ENCODE measurements around the gene KIF25.

Gene KIF25

DNA sequence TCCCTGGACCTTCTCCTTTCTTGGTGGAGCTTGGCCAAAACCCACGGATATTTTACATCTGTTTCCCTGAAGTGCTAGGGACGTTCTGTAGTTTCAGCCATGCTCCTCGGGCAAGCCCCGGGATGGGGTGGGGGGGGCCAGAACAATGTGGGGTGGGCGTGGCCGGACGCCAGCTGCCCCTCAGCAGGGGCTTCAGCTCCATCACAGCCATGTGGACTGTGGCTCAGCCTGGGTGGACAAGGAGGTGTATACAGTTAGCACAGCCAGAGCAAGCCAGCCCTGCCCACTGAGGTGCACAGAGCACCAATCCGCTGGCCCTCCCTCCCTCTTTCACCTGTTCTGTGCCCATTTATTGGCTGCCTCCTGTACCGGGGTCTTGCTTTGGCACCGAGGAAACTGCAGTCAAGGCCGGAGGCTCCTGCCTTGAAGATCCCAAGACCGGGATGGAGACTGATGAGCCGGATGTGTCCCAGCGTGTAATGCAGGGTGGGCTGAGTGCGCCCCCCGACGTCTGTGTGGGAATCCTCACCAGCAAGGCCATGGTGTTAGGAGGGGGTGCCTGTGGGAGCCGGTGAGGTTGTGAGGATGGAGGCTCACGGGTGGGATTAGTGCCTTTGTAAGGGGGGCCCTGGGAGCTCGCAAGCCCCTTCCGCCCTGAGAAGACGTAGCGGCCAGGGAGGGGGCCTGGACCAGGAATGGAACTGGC is 53.6 kb downstream of the KIF25 start:
- DNase-seq (ENCODE audit: low read depth in 2 of 2) = no peak

DNA sequence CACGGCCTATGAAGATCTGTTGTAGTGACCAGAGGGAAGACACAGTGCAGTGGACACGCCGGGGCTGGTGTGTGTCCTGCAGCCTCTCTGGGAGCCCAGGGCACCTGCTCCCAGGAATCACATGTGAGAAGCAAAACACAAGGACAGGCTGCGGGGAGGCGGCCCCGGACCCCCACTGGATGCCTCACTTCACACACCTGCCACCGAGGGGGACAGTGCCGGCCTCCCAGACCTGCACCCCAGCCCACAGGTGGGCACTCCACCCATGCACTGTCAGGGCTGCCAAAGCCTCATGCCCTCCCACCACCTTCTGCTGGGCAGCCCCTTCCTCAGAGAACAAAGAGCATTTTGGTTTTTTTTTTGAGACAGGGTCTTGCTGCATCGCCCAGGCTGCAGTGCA is 54.2 kb downstream of the KIF25 start:
- no peak for DNase-seq (ENCODE audit: low read depth in 2 of 2)

DNA sequence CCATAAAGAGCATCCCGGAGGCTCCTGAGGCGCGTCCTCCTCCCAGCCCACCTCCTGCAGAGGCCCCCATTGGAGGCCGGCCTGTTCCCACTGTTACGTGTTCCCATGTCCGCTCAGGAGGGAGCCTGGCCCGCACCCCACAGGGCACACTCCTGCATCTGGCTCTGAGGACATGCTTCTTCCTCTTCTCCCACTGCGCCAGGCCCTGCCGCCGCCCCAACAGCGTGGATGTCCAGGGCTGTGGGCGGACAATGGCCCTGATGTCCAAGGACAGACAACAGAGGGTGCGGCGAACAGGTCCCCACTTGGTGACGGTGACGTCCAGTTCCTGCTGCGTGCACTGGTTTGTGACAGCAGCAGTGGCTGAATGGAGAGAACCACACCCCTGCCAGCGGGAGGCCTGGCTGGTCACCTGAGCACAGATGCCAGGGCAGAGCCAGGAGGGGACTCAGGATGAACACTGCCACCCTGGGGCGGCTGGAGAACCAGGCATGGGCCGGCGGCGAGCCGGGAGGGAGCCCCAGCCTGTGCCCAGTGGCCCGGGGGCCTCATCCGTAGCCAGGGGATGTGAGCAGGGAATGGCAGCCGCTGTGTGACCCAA is 54.9 kb downstream of the KIF25 start:
- DNase-seq (ENCODE audit: low read depth in 2 of 2) = no peak

DNA sequence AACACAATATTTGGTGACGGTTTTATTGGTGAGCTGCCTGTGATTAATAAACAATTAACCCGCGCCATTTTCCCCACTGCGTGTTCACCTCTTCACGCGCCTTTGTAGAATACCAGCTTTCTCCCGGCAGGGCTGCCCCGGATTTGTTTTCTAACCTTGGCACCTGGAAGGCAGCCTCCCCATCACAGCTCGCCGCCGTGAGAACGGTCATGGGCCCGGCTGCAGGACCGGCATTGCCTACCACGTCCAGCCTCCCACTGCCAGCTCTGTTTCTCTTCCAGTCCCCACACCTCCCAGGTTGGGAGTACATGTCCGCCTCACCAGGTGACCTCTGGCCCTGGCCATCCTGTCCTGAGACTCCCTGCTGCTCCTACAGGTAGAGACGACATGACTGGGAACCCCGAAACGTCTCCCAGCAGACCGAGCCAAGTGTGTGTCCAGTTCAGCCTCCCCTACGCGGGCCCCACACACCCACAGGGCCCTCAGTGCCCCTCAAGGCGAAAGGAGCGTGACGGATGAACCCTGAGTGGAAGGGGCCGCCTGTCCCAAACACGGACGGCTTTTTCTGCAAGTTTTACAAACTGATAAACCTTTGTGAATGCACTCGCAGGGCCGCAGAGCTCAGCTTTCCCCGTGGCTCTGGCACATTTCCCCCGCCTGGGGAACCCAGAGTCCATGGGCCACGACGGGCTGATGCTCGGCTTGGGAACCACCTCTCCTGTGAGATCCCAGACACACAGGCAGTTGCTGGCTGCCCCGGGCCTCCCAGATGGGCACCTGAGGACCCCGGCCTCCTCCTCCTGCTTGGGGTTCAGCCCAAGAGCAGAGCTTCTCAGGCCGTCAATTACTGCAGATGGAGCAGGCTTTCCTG is 55.9 kb downstream of the KIF25 start:
- DNase-seq (ENCODE audit: low read depth in 2 of 2) = no peak

DNA sequence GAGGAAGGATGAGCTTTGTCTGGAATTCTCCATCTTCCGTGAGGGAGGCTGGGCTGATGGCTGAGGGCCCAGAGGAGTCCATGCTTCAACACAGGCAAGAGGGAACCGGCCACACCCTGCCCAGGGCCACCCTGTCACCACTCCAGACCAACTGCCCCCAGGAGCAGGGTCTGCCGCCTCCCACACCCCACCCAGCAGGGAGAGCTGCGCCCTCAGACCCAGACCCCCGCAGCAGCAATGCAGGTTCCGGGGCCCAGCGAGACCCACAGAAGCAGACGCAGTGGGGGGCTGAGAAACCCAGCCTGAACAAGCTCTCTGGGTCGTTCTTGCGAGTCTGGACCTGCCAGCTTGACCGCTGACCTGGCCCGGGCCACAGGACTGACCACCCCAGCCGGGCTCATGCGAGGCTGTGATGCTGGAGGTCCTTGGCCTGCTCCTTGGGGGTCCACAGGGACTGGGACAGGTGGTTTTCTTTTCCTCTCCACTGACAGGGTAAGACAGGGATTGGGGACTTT is 56.5 kb downstream of the KIF25 start:
- no peak for DNase-seq (ENCODE audit: low read depth in 2 of 2)

DNA sequence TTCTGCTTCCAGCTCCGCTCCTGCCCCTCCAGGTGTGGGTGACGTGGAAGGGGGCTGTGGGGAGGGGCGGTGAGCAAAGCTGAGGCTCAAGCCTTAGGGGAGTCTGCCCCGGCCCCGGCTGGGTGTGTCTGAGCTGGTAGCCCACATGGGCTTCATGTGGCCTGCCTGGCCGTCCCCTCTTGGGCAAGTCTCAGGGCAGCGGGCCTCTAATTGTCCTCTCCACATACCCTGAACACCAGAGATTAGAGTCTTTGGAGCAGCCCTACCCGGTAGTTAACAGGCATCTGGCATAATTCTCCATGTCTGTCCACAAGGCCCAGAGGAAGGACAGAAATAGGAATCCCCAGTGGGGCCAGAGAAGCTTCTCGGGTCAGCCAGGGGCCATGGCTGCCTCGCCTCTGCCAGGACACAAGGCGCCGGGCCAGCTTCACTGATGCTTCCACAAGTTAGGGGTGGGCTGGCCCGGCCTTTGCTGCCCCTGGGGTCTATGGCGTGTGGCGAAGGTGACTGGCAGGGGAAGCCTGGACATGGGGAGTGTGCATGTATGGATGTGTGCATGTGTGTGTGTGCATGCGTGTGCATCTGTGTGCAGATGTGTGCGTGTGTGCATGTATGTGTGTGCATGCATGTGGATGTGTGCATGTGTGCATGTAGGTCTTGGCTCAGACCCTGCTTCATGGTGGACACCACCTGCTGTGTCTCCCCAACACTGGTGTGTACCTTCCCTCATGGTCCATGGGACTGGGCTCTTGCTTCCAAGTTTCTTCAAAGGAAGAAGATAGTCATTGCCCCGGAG is 57.5 kb downstream of the KIF25 start:
- DNase-seq (ENCODE audit: low read depth in 2 of 2) = no peak

DNA sequence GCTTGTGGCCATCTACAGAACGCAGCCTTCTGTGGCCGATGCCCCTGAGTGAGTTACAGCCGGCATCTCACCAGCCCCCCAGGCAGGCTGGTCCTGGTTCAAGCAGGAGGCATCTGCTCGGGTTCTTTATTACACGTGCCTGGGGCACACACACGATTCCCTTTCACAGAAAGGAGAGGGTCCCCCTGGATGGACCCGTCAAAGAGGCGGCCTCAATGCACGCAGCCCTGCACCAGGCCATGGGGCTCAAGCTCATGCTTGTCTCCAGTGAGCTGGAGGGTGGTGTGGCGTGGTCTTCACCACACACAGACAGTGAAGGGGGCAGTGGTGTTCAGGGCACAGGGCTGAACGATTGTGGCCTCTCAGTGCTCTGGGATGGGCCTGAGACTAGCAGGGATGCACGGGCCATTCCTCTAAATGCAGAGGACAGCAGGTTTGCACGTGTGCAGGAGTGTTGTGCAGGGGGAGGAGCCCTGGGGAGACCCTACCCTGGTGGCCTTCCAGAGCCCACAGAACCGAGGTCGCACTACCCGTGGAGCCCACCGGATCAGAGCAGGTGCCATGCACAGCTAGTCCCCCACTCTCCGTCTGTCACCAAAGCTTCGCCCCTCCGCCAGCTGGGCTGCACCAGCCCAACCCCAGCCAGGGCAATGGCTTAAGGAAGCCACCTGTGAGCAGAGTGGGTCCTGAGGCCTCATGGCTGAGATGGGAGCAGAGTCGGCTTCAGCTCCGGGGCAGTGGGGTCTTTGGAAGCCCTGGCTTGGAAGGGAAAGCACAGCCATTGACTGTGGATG is 58.4 kb downstream of the KIF25 start:
- no peak for DNase-seq (ENCODE audit: low read depth in 2 of 2)

DNA sequence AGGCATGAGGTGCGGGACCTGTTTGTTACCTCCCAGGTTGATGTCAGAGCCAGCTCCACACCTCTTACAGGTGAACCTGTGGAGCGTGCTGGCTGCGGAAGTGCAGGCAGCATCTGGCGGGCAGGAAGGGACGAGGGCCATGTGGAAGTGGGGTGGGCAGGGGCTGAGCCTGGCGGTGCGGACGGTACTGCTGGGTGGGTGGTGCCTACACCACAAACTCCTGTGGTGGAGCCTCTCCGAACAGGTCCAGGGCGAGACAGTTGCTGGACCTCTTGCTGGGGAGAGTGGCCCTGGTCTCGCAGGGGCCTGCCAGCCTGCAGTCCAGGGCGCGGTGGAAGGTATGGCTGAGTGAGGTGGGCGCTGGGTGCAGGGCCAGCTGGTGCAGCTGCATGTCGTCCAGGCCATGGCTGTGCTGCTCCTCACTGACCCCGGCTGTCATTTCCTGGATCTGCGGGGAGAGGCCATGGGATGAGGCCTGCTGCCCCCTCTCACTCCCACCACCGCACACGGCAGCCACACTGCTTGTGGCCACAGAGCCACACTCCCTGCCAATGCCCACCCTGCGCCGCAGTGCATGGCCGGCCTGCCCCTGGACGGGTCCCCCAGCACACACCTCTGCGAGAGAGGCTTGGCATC is 59.5 kb downstream of the KIF25 start:
- no peak for DNase-seq (ENCODE audit: low read depth in 2 of 2)

DNA sequence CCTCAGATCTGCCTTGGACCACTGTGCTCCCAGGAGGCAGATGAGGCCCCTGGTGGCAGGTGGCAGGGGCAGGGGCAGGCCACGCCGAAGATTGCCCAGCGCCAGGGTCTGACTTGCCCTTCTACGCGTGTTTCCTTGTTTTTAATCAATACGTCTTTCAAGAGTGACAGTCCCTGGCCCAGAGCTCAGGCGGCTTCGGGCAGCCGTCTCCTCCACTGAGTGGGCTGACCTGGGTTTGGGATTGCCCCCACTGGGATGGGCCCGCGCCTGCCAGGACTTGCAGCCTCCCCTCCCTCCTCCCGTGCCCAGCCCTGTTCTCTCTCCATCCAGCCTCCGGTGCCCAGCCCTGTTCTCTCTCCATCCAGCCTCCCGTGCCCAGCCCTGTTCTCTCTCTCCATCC is 60.4 kb downstream of the KIF25 start:
- DNase-seq (ENCODE audit: low read depth in 2 of 2) = no peak

DNA sequence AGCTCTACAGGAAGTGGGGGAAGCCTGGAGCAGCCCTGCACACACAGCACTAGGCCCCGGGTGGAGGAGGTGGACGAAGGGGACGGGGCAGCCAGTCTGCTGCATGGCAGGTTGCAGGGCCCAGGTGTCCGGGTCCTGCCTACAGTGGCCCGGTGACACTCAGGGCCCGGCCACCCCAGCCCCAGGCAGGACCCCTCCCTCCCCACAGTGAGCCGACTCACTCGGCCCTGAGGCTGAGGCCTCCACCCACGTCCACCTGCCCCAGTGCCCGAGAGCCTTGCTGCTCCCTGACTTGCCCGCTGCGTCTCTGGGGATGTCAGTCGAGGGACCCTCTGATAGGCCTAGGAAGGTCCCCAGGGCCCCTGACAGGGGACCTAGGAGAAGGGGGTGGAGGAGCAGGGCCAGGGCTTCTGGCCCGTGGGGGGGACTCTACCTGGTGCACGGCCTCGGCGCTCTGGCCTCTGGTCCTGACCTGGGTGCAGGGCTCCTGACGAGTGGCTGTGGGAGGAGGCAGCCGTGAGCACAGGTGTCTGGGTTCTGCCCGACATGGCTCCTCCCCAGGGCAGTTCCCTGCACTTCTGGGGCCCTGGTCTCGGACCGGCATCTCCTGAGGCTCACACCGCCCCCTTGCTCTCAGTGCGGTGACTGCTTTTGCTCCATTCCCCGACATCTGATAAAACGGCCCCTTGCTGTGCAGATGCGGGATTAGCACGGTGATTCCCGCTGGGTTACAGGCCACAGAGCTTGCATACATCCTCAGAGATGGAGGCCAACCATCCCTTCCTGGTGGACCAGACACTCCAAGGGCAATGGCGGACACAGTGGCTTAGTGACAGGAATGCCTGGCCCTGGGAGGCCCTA is 61.5 kb downstream of the KIF25 start:
- DNase-seq (ENCODE audit: low read depth in 2 of 2) = no peak

DNA sequence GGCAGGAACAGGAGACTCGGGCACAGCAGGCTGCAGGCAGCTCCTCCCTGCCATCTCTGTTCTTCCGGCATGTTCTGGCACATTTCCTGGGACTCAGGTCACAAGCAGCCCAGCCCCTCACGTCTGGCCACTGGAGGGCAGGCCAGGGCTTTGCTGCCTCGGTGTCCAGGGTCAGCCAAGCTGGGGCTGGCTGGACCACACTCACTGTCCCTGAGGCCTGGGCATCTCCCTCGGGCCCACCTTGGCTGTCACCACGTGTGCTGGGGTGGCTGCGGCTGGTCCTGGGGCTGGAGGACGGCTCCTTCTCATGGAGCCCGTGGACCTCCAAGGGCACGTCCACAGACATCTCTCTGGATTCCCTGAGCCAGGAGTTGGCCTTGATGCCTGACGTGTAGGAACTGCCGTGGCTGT is 63.1 kb downstream of the KIF25 start:
- DNase-seq (ENCODE audit: low read depth in 2 of 2) = no peak

DNA sequence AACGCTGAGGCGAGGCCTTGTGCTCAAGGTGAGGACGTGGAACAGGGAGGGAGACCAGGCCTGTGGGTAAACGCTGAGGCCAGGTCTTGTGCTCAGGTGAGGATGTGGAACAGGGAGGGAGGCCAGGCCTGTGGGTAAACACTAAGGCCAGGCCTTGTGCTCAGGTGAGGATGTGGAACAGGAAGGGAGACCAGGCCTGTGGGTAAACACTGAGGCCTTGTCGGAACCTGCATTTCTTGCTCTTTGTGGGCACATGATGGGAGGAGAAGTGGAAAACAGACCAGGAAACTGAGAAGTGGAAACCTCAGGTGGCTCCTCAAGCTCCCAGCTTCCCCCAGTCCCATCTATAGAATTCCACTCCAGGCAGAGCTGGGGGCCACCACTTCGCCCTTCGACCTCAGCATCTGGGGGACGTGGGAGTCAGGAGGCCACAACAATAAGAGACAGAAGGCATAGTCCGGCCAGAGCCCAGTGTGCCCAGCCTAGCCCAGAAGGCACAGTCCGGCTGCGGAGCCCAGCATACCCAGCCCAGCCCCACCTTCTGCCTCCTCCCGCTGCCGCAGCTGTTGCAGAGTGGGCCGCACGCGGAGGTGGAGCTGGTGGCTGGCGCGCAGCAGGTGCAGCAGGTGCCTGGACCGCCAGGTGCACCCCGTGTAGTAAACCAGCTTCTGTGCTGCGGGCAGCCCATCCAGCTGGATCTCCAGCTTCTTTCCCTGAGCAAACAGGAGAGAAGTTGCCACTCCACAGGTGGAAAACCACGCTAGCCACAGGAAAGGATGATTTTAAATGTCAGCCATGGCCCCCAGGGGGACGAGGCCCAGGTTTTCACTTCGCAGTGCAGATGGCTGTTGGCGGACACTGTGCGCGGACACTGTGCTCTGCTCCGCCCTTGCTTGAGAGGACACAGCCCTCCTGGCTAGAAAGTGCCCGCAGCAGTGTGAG is 64.1 kb downstream of the KIF25 start:
- DNase-seq (ENCODE audit: low read depth in 2 of 2) = no peak

DNA sequence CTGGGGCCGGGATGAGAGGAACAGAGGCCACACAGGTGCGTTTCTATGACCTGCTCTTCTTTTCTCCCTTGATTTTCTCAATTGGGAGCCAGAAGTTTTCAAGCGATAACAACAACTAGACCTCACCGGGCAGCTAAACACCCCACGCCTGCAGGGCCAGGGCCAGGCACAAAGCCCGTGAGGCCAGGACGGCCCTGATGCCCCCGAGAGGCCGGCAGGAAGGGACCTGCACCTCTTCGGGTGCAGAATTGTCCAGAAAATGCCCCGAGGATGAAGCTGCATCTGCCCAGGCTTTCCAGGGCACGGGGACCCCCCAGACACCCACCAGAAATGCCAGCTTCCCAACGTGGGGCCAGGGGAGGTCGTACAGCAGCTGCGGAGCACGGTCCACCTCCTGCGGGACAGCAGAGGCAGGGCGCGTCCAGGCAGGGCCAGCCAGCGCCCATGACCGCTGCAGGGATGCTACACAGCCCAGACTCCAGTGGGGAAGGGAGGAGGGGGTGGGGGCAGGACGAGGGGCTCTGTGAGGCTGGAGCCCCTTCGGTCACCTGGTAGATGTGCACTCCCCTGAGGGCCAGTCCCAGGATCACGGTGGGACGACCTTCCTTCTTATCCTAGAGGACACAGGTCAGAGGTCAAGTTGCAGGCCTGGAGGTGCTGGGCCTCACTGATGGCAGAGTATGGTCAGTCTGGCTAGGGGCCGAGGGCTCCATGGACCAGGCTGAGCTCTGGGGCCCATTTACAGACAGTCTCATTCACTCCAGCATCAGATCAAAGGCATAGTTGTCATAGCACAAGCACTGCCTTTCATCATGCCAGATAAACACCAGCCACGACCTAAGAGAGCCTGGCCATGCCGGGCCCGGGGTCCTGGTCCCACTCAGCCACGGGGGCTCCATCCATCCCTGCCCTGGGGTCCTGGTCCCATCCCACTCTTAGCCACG is 65.1 kb downstream of the KIF25 start:
- no peak for DNase-seq (ENCODE audit: low read depth in 2 of 2)

DNA sequence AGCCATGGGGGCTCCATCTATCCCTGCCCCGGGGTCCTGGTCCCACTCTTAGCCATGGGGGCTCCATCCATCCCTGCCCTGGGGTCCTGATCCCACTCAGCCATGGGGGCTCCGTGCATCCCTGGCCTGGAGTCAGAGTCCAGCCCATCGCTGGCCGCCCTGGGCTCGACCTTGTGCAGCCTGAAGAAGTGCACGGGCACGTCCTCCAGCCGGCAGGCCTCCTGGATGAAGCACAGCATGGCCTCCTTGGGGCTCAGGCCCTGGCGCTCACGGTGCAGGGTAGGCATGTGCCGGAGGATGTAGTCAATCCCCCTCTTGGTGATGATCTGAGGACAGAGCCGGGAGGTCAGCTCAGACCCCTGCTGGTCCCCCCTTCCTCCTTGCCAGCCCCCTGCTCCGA is 66.0 kb downstream of the KIF25 start:
- DNase-seq (ENCODE audit: low read depth in 2 of 2) = no peak

DNA sequence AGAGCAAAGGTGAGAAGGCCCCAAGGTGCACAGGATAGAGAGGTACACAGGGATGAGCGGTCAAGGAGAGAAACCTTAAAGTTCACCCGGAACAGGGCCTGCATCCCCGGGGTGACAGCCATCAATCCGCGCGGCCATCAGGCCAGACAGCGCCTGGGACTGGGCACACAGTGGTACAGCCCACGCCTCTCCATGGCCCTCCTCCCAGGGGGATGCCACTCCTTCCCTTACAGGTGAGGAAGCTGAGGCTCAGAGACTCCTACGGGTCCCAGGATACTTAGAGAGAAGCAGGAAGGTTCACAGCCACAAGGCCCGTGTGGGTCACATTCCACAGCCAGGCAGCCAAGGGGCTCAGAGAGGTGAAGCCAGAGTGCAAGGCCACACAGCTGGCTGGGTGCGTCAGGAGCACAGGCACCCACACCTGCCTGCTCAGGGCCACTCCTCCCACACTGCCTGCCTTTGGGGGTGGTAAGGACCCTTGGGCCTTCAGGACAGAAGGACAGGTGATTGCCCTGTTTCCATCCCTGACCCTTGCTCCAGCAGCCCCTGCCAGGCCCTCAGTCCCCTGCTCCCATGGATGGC is 66.8 kb downstream of the KIF25 start:
- no peak for DNase-seq (ENCODE audit: low read depth in 2 of 2)

DNA sequence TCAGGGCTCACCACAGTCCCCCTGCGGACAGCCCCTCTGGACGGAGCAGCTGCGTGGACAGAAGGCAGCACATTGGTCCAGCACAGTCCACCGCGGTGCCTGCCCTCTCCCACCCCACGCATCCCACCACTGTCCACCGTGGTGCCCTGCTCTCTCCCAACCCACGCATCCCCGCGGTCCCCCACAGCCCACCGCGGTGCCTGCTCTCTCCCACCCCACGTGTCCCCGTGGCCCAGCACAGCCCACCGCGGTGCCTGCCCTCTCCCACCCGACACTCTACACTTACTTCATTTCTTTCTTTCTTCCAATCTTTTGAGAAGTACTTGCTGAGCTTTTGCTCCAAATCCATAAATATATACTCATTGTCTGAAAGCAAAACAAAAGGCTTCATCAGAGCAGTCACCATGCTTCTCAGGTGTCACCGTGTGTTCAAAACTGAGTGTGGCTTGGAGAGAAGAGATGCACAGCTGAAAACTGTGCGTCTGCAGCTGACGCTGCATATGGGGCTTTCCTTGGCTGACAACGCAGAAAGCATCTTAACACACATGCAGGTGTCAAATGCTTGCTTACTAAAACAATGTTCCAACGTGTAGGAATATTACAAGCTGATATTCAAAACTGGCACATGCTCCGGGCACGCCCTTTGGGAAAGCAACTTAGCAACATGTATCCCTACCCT is 69.7 kb downstream of the KIF25 start:
- no peak for DNase-seq (ENCODE audit: low read depth in 2 of 2)
